Pancreas (tissue), 10 donors: Measurements from ENCODE around the gene INSYN2A. TPM values are rescaled to one million over a fixed set of nuclear protein-coding genes. Genes with fewer than 3 reads are reported as not detected.

ENCODE experiments used
- ATAC-seq, 4 donors: fragments of 200-7000 bp; cut with Tn5 transposase; one replicate each; pipeline versions ENCODE4 v1.8.0 to v1.9.1; 2020; ENCODE audit warnings: mild to moderate bottlenecking in 4 of 4, moderate library complexity in 4 of 4
- DNase-seq, 6 donors: peaks; one replicate each; pipeline ENCODE4 v3.0.0-alpha.2; 2020
- FAIRE-seq: peaks from 2 replicates; lab custom pipeline; 2012; peaks lifted over from hg19 to GRCh38; lab: Jason Lieb, UNC
- H3K27ac ChIP-seq, 4 donors: fragments of 200-600 bp; sonication (generic); 1 replicate in 3 of 4; 2 replicates in 1 of 4; pipeline versions ENCODE4 v1.5.0 to v1.8.0; 2020
- H3K27me3 ChIP-seq, 4 donors: fragments of 200-600 bp; one replicate each; pipeline ENCODE4 v1.8.0; 2021
- H3K36me3 ChIP-seq, 3 donors: fragments of 200-600 bp; sonication (generic) in 1 of 3; one replicate each; pipeline versions ENCODE4 v1.5.0 to v1.8.0; 2020 to 2021
- H3K4me1 ChIP-seq, 3 donors: fragments of 200-600 bp; one replicate each; pipeline ENCODE4 v1.8.0; 2021
- H3K4me3 ChIP-seq, 4 donors: fragments of 200-600 bp; sonication (generic) in 2 of 4; one replicate each; pipeline versions ENCODE4 v1.5.0 to v1.8.0; 2020 to 2021
- H3K9me3 ChIP-seq, 4 donors: fragments of 200-600 bp; one replicate each; pipeline ENCODE4 v1.8.0; 2021
- WGBS, 2 donors: extraction: QIAGEN DNeasy Blood & Tissue Kit; methylation state at CpG; one replicate each; pipeline ENCODE4 v1.1.7; 2013; 5-methylcytosine and 5-hydroxymethylcytosine counted together
- intact Hi-C, 3 donors: fragments of 100-400 bp; cut with DNase I; formaldehyde crosslinking; loops; one replicate each; pipeline versions ENCODE4 v1.11.1 to v1.14.2; 2022
- polyA plus RNA-seq, 2 donors: library from polyadenylated mRNA; stranded (reverse); fragments of 200-250 nt; gene quantifications; one replicate each; pipeline ENCODE4 v1.2.3, GENCODE V29; 2013
- total RNA-seq, 6 donors: library from RNA; stranded (reverse); fragmentation: NEBNext Ultra II Directional in 4 of 6; extraction: Animal tissue kit (Norgen Biotek cat#: 25700) in 4 of 6; gene quantifications; one replicate each; pipeline versions ENCODE4 v1.2.1 to v1.2.4, GENCODE V29; 2021 to 2023
- TF ChIP-seq, protein P1 (sequence below), 4 donors: fragments of 200-600 bp; sonication (generic) in 3 of 4; IDR thresholded peaks; one replicate each; pipeline versions ENCODE4 v1.5.0 to v1.8.0; 2021; ENCODE audit warnings: antibody characterized with exemption in 4 of 4
- donor health status: healthy with polysubstance abuse.
- donor health status: DM: no; HTN: no; CAD: no; lungs with moderate emphysema.
- donor health status: DM: no; HTN: no; CAD: no.
- donor health status: control.
- donor health status: control.
- donor health status: Bipolar disorder and iron deficiency.
- donor health status: DM: yes; HTN: yes; CAD: no.
- donor health status: DM: no; HTN: no; CAD: no.
- donor health status: DM: no; HTN: no; CAD: no.
- donor health status: DM: yes; HTN: yes; CAD: no.

Gene INSYN2A
- total and polyA plus RNA-seq, 8 donors: 0.02 to 0.09 (median 0.08) TPM; not detected in 4

DNA sequence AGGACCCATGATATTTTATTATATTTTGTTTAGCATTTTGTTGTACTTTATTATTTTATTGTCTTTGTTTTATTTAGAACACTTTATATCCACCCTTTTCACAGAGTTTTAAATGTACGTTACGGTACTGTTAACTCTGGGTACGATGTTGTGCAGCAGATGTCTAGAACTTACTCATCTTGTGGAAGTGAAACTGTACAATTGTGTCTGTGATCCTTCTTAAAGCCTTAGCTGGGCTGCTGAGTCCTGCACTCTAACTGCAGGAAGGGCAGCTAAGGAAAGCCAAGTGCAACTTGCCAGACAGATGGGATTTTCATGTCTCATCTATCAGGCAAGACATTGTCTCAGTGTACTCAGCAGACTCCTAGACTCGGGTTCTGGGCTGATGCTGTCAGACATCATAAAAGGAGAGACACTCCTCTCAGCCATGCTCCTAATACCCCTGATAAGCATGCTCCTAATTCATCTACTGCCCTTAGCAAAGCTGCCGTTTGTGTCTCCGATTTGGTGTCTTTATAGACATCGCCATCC is 14.6 kb upstream of the INSYN2A start:
- H3K27me3 ChIP-seq: no peaks in the 10 kb centered on the region
- H3K9me3 ChIP-seq: no peaks in the 10 kb centered on the region
- no peaks in the 10 kb centered on the region for H3K36me3 ChIP-seq
- WGBS, 2 donors: 89 to 92% methylated on average over 7 of the region's 7 CpGs
- DNase-seq (no peak), FAIRE-seq (no peak), ATAC-seq (no peak)
- no peak overlapping the region for H3K27ac ChIP-seq
- no peak overlapping the region for H3K4me3 ChIP-seq
- no peaks in the 10 kb centered on the region for H3K4me1 ChIP-seq
- TF ChIP-seq, protein P1, sequence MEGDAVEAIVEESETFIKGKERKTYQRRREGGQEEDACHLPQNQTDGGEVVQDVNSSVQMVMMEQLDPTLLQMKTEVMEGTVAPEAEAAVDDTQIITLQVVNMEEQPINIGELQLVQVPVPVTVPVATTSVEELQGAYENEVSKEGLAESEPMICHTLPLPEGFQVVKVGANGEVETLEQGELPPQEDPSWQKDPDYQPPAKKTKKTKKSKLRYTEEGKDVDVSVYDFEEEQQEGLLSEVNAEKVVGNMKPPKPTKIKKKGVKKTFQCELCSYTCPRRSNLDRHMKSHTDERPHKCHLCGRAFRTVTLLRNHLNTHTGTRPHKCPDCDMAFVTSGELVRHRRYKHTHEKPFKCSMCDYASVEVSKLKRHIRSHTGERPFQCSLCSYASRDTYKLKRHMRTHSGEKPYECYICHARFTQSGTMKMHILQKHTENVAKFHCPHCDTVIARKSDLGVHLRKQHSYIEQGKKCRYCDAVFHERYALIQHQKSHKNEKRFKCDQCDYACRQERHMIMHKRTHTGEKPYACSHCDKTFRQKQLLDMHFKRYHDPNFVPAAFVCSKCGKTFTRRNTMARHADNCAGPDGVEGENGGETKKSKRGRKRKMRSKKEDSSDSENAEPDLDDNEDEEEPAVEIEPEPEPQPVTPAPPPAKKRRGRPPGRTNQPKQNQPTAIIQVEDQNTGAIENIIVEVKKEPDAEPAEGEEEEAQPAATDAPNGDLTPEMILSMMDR (IDR thresholded peaks at IDR 0.05): no peak
- intact Hi-C loops: no loop called here

DNA sequence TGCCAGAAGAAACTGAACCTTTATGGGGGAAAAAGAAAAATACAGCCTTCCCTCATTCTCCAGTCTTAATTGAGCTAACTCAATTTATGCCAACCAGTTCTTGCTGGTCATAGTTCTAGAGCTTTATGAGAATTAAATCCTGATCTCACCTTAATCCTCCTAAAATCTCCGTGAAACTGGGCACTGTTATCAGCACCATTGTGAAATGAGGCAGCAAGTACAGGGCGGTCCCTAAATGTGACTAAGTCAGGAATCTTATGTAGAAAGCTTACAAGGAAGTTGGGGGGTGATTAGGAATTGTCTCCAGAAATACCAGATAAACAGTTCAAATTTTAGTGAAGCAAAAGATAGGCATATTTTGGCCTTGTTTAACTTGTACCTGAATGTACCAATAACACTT is 10.7 kb upstream of the INSYN2A start:
- TF ChIP-seq, protein P1 (IDR thresholded peaks at IDR 0.05): no peak
- DNase-seq: no peak
- intact Hi-C loops: no loop called here
- Histone ChIP-seq H3K27ac (no peak overlapping the region), H3K9me3 (no peaks in the 10 kb centered on the region), H3K4me3 (no peak overlapping the region), H3K36me3 (no peaks in the 10 kb centered on the region), H3K4me1 (no peaks in the 10 kb centered on the region), H3K27me3 (no peaks in the 10 kb centered on the region)
- no peak for ATAC-seq
- WGBS, 2 donors: 95 to 96% methylated on average over 2 of the region's 2 CpGs
- no peak for FAIRE-seq

GRCh38 chr10:127203067-127203466 is 6.7 kb upstream of the INSYN2A start:
- TF ChIP-seq, protein P1 (IDR thresholded peaks at IDR 0.05): no peak
- Histone ChIP-seq H3K4me3 (no peak overlapping the region), H3K27ac (no peak overlapping the region), H3K4me1 (no peaks in the 10 kb centered on the region), H3K36me3 (no peaks in the 10 kb centered on the region), H3K9me3 (no peaks in the 10 kb centered on the region), H3K27me3 (no peaks in the 10 kb centered on the region)
- no peak for FAIRE-seq
- no peak for ATAC-seq
- intact Hi-C loops: no loop called here
- no peak for DNase-seq
- 94 to 95% methylated on average over 7 of the region's 7 CpGs for WGBS, 2 donors

GRCh38 chr10:127200646-127201045 is 4.3 kb upstream of the INSYN2A start:
- TF ChIP-seq, protein P1 (IDR thresholded peaks at IDR 0.05): no peak
- H3K4me1 ChIP-seq: peaks cover 0 to 3% (median 0%) of the 10 kb centered on the region in 3 donors
- intact Hi-C loops: no loop called here

GRCh38 chr10:127198721-127199120 is 2.3 kb upstream of the INSYN2A start:
- Histone ChIP-seq H3K4me3 (no peak overlapping the region), H3K27ac (no peak overlapping the region), H3K4me1 (peaks cover 0 to 12% (median 2%) of the 10 kb centered on the region in 3 donors), H3K9me3 (no peaks in the 10 kb centered on the region), H3K27me3 (no peaks in the 10 kb centered on the region), H3K36me3 (no peaks in the 10 kb centered on the region)
- no peak for FAIRE-seq
- TF ChIP-seq, protein P1 (IDR thresholded peaks at IDR 0.05): no peak
- no peak for ATAC-seq
- no peak for DNase-seq
- WGBS, 2 donors: 91 to 95% methylated on average over 2 of the region's 2 CpGs
- intact Hi-C loops: no loop called here

More at GRCh38 chr10:127200646-127201045, 4.3 kb upstream of the INSYN2A start:
- H3K27ac ChIP-seq: no peak overlapping the region
- no peaks in the 10 kb centered on the region for H3K9me3 ChIP-seq
- DNase-seq (no peak), FAIRE-seq (no peak), ATAC-seq (no peak)
- 96 to 98% methylated on average over 8 of the region's 8 CpGs for WGBS, 2 donors
- H3K36me3 ChIP-seq: no peaks in the 10 kb centered on the region
- no peaks in the 10 kb centered on the region for H3K27me3 ChIP-seq
- no peak overlapping the region for H3K4me3 ChIP-seq
